H1 (cell line): Measurements from ENCODE around the gene EXT2. TPM values are rescaled to one million over a fixed set of nuclear protein-coding genes. Genes with fewer than 3 reads are reported as not detected.

Experiments used
- CBX8 ChIP-seq: fragments of 300-800, 300-1000 bp; sonication (generic); IDR thresholded peaks from 2 replicates; pipeline ENCODE4 v1.7.1; 2016; ENCODE audit warnings: low read depth, low read length, borderline replicate concordance
- EZH2 ChIP-seq: fragments of 200-600 bp; sonication (generic); IDR thresholded peaks from 2 replicates; pipeline ENCODE4 v1.7.1; 2012; ENCODE audit warnings: low read depth, mild to moderate bottlenecking, moderate library complexity, low read length, inconsistent platforms; ENCODE audit not compliant: severe bottlenecking
- KDM5A ChIP-seq: fragments of 200-600 bp; IDR thresholded peaks from 2 replicates; pipeline ENCODE4 v1.7.1; 2012; ENCODE audit warnings: mild to moderate bottlenecking, low read length, inconsistent platforms, mixed read lengths
- TBP ChIP-seq: IDR thresholded peaks from 2 replicates; pipeline ENCODE4 v1.6.1; 2011; ENCODE audit warnings: low read depth, low read length, improper control_type of control experiment
- polyA plus RNA-seq, 7 experiments: library from polyadenylated mRNA; depleted of rRNA in 3 of 7; stranded (reverse) in 5 of 7; unstranded in 2 of 7; fragments of >200 nt in 5 of 7; fragments of 200-250 nt in 2 of 7; gene quantifications; 1 replicate in 5 of 7; 2 replicates in 1 of 7; 4 replicates in 1 of 7; pipeline versions ENCODE4 v1.2.1 to v1.2.3, GENCODE V29; 2011 to 2013; ENCODE audit warnings: missing spikeins in 2 of 7, mixed read lengths in 2 of 7
- total RNA-seq: library from RNA; stranded (reverse); fragmentation: NEBNext Ultra II Directional; extraction: Animal tissue kit (Norgen Biotek cat#: 25700); gene quantifications from 2 replicates; pipeline ENCODE4 v1.2.1, GENCODE V29; 2021

The EXT2 gene
- total and polyA plus RNA-seq, 2 of the 8 experiments (the other 6 are each of a cell fraction or from before 2014, with no cell fraction given), result 29.8 to 42.8 TPM

GRCh38 chr11:44082645-44083044, 12.8 kb upstream of the EXT2 start (continued):
- no peak for TF ChIP-seq KDM5A
- no peak for TF ChIP-seq EZH2
- TF ChIP-seq CBX8, result no peak
- TF ChIP-seq TBP, result no peak
